NT2/D1 (cell line): ENCODE data around the gene MAP1LC3B2.

ENCODE experiments used
- SUZ12 ChIP-seq: IDR thresholded peaks from 2 replicates; pipeline ENCODE4 v1.6.1; 2011; ENCODE audit not compliant: insufficient read length, insufficient read depth; ENCODE audit errors: extremely low read depth
- ZNF274 ChIP-seq: IDR thresholded peaks from 2 replicates; pipeline ENCODE4 v1.6.1; 2011; ENCODE audit warnings: mild to moderate bottlenecking, low read depth, low read length

DNA sequence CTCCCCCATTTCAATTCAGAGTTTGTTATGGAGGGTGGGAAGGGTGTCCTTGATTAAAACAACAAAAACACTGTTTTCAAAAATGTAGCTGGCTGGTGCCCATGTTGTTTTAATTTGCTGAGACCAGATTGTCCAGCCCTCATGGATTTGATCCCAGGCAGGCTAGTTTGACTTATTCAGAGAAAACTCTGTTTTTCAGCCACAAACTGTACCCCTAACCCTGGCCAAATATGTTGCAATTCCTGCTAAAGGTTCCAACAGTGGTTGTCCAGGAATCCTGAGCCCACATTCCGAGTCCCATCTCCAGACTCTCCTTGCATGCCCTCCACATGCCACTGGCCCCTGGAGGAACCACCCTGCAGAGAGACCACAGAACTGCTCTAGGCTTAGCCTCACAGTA lies 36.0 kb downstream of the MAP1LC3B2 start:
- TF ChIP-seq SUZ12 (no peak), ZNF274 (no peak)
